ENCODE results near the gene NAA10.

NAA10 gene

GRCh38 chrX:153948002-153948466 is 13.2 kb upstream of the NAA10 start:
- TF ChIP-seq CTCF (IDR thresholded peaks at IDR 0.05; ENCODE audit: insufficient read depth, low read depth, low read length, missing control alignments): no peak

DNA sequence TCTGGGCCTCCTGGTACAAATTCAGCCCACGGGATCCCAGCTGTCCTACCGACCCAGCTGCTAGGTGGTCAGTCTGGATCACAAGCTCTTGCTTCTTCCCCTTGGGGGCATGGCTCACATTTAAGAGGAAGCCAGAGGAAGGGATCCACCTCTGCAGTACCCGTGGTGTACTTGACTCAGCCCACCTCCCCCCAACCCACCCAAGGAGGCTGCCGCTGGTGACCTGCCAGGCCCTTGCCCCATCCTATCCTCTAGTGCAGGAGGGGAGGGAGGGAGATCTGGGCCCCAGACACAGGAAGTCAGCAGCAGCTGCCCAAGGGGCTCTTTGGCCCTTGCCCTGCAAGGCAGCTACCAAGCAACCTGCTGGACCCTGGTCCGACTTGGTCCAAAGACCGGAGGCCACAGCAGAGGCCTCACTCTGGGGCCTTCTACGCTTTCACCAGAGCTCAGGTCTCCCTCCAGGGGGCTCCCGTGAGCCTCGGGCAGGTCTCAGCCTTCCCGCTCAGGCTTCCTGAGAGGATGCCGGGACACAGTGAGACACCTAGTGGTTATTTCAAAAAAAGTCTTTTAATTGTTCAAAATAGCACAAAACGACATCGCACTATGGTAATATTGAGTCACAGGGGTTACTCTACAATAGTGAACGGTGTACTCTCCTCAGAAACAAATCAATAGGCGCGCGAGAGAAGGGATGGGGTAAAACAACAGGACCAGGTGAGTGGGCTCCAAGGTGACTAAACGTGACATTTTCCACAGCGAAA is 12.4 kb upstream of the NAA10 start:
- H3K4me3 ChIP-seq (ENCODE audit: low read depth, low read length): no peak overlapping the region
- peak; percentile 79 for TF ChIP-seq CTCF (IDR thresholded peaks at IDR 0.05; ENCODE audit: insufficient read depth, low read depth, low read length, missing control alignments)
- DNase-seq (ENCODE audit: low read depth): peak; percentile 84

More at GRCh38 chrX:153948002-153948466, 13.2 kb upstream of the NAA10 start:
- DNase-seq (ENCODE audit: low read depth): no peak
- no peak overlapping the region for H3K4me3 ChIP-seq (ENCODE audit: low read depth, low read length)

DNA sequence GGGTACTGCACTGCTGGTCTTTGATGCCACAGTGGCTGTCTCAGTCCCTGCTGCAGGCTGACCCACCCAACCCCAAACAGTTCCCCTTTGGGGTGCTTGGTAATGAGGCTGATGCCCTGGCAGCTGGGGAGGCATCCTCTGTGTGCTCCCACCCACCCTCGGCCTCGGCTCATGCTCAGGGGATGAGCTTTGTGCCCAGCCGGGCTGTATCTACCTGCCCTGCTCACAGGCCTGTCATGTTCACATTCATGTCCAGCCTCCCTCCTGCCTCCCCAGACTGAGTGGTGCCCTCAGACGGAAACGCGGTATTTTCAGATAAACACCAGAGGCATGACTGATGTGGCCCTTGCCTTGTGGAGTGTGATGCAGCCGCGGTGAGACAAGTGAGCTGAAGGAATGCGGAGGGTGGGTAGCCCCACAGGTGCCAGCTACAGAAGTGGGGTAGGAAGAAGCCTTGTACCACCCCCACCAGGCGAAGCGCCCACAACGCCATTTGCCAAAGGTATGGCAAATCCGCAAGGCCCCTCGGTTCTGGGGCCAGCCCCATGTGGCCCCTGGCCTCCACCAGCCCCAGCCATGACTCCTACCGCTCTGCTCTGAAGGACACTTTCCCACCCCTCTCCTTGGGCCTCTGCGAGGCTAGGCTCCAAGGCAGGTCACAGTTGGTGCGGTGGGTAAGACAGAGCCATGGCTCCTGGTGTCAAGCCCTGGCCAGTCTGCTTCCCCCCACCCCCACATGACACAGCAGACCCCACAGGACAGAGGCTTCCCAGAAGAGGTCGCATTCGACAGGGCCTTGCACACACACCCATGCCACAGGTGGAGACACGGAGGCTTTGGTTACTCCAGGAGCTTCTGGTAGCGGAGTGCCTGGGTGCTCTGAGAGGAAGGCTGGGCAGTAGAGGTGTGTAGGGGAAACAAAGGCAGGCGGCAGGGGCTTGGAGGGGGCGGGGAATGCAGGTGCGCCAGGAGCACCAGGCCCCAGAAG is 11.4 kb upstream of the NAA10 start:
- TF ChIP-seq CTCF (IDR thresholded peaks at IDR 0.05; ENCODE audit: insufficient read depth, low read depth, low read length, missing control alignments): no peak
- no peak overlapping the region for H3K4me3 ChIP-seq (ENCODE audit: low read depth, low read length)
- DNase-seq (ENCODE audit: low read depth): no peak

DNA sequence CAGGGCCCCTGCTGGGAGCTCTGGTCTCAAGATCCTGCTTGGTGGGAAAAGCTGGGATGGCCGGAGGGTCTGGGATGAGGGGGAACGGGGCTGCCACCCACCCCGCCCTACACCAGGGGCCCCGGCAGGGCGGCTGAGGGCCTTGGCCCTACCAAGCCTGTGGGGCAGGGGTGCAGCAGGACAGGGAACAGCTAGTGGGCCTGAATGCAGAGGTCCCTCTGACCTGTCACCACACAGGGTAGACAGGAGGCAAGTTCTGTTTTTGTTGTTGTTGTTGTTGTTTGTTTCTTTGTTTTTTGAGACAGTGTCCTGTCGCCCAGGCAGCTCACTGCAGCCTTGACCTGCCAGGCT is 9.9 kb upstream of the NAA10 start:
- DNase-seq (ENCODE audit: low read depth): no peak
- H3K4me3 ChIP-seq (ENCODE audit: low read depth, low read length): peak overlapping the region; percentile 23; the same call in 1 of the 2 replicates
- no peak for TF ChIP-seq CTCF (IDR thresholded peaks at IDR 0.05; ENCODE audit: insufficient read depth, low read depth, low read length, missing control alignments)

DNA sequence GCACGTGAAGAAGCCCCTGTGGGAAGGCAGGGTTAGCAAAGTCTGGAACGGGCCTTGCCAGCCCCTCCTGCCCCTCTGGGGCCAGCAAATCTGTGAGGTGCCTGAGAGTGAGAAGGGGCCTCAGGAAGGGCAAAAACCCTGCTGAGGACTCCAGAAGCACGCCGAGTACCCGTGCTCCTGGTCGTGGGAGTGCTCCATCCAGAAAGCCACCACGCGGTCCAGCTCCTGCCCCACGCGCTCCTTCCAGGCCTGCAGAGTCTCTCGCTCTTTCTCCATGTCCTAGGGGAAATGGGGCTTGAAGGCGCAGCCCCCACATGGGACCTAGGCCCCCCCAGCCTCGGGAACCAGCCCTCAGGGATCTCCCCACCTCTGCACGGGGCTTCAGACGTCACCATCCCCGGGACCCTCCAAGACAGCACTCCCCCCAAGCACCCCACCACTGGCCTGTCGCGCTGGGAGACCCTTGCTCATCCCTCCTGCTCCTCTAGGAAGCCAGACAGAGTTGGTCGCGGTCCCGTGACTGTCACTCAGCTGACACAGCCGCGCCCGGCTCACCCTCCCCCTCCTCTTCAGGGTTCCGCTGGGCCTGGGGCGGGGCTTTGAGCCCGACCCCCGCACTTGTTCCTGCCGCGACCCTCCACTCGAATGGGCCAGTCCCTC is 9.4 kb upstream of the NAA10 start, which contains the start of gene RENBP:
Gene RENBP (minus strand): TSS at position 504 of the 660 bp plus-strand sequence. CDS start 33 bp downstream, at position 471.
- no peak for TF ChIP-seq CTCF (IDR thresholded peaks at IDR 0.05; ENCODE audit: insufficient read depth, low read depth, low read length, missing control alignments)
- no peak for DNase-seq (ENCODE audit: low read depth)
- H3K4me3 ChIP-seq (ENCODE audit: low read depth, low read length): peak within 1 kb of the TSS; percentile 29
